K562 (cell line): Measurements from ENCODE around the gene PCSK2. TPM values are rescaled to one million over a fixed set of nuclear protein-coding genes. Genes with fewer than 3 reads are reported as not detected.

ENCODE experiments used
- CBX1 ChIP-seq: sonication (generic); IDR thresholded peaks from 2 replicates; pipeline ENCODE4 v1.6.1; 2016; ENCODE audit warnings: antibody characterized with exemption, low read depth, mild to moderate bottlenecking
- CEBPB ChIP-seq: fragments of 450-650 bp; IDR thresholded peaks from 2 replicates; pipeline ENCODE4 v1.6.1; 2016; ENCODE audit warnings: missing genetic modification characterization, missing compliant biosample characterization
- CREBBP ChIP-seq: IDR thresholded peaks from one replicate; pipeline ENCODE4 v1.6.1; 2012; ENCODE audit warnings: low read depth, mild to moderate bottlenecking, control low read depth, inconsistent platforms, low read length
- GATA2 ChIP-seq: sonication (generic); formaldehyde crosslinking; IDR thresholded peaks from 2 replicates; pipeline ENCODE4 v1.4.0; 2020; ENCODE audit warnings: mild to moderate bottlenecking, missing genetic modification reagents
- MCM2 ChIP-seq: fragments of 450-650 bp; IDR thresholded peaks from 2 replicates; pipeline ENCODE4 v1.6.1; 2017; ENCODE audit warnings: low read depth, mild to moderate bottlenecking
- NCOA1 ChIP-seq: fragments of 450-650 bp; IDR thresholded peaks from 2 replicates; pipeline ENCODE4 v1.6.1; 2016; ENCODE audit warnings: low read depth
- NFE2L1 ChIP-seq: fragments of 450-650 bp; IDR thresholded peaks from 2 replicates; pipeline ENCODE4 v1.6.1; 2016; ENCODE audit warnings: missing genetic modification characterization, low read depth, mild to moderate bottlenecking, missing compliant biosample characterization, moderate library complexity, borderline replicate concordance
- NFYB ChIP-seq: IDR thresholded peaks from 2 replicates; pipeline ENCODE4 v1.6.1; 2011; ENCODE audit warnings: mild to moderate bottlenecking, moderate library complexity; ENCODE audit not compliant: insufficient read length; ENCODE audit errors: extremely low read depth
- NR2C1 ChIP-seq, 2 experiments: fragments of 450-650 bp; IDR thresholded peaks; 2 replicates each; pipeline ENCODE4 v1.6.1; 2017; ENCODE audit warnings: mild to moderate bottlenecking in 2 of 2, antibody characterized with exemption in 1 of 2, inconsistent platforms in 1 of 2, missing compliant biosample characterization in 1 of 2, missing genetic modification characterization in 1 of 2
- OTX1 ChIP-seq: fragments of 450-650 bp; formaldehyde crosslinking; IDR thresholded peaks from 2 replicates; pipeline ENCODE4 v1.4.0; 2022; ENCODE audit warnings: mild to moderate bottlenecking
- SIX5 ChIP-seq, 2 experiments: IDR thresholded peaks; 2 replicates each; pipeline ENCODE4 v1.6.1; 2011; ENCODE audit warnings: low read length in 2 of 2, borderline replicate concordance in 1 of 2, low read depth in 1 of 2, mild to moderate bottlenecking in 1 of 2, moderate library complexity in 1 of 2; ENCODE audit not compliant: insufficient read depth in 1 of 2
- SMAD2 ChIP-seq: fragments of 150-350 bp; IDR thresholded peaks from 2 replicates; pipeline ENCODE4 v1.6.1; 2014; ENCODE audit warnings: low read depth, mild to moderate bottlenecking, low read length
- TEAD2 ChIP-seq: fragments of 450-650 bp; IDR thresholded peaks from 2 replicates; pipeline ENCODE4 v1.6.1; 2016; ENCODE audit warnings: missing genetic modification characterization, control low read depth, missing compliant biosample characterization
- ZNF12 ChIP-seq: sonication (generic); formaldehyde crosslinking; IDR thresholded peaks from 2 replicates; pipeline ENCODE4 v1.4.0; 2020; ENCODE audit warnings: mild to moderate bottlenecking, missing genetic modification reagents
- ZNF133 ChIP-seq: fragments of 250-450 bp; sonication (Bioruptor Pico); IDR thresholded peaks from 2 replicates; pipeline ENCODE4 v1.4.0; 2020; ENCODE audit warnings: mild to moderate bottlenecking
- ZNF143 ChIP-seq: sonication (generic); formaldehyde crosslinking; IDR thresholded peaks from 2 replicates; pipeline ENCODE4 v1.9.0; 2022; ENCODE audit warnings: mild to moderate bottlenecking, missing genetic modification reagents
- ZNF584 ChIP-seq: fragments of 200-800 bp; sonication (Bioruptor generic); IDR thresholded peaks from 2 replicates; pipeline ENCODE4 v1.6.1; 2016; ENCODE audit warnings: low read depth, mild to moderate bottlenecking, missing genetic modification characterization, missing compliant biosample characterization
- polyA plus RNA-seq, 8 experiments: library from polyadenylated mRNA; depleted of rRNA in 4 of 8; stranded (reverse) in 5 of 8; unstranded in 3 of 8; fragments of >200 nt; fragmentation: Nextera tagmentation in 2 of 8; fragmentation: Illumina TruSeq in 1 of 8; extraction: Ambion mirVana in 2 of 8; extraction: Trizol in 1 of 8; gene quantifications; 2 replicates each; pipeline versions ENCODE4 v1.2.1 to v1.2.3, GENCODE V29; 2011 to 2014; ENCODE audit warnings: inconsistent platforms in 1 of 8, missing spikeins in 1 of 8
- total RNA-seq, 7 experiments: library from RNA; depleted of rRNA in 6 of 7; stranded (reverse); fragments of >200 nt in 6 of 7; fragmentation: Illumina TruSeq in 2 of 7; extraction: Trizol in 2 of 7; gene quantifications; 2 replicates each; pipeline versions ENCODE4 v1.2.1 to v1.2.3, GENCODE V29; 2011 to 2021; ENCODE audit warnings: low replicate concordance in 1 of 7
- TF ChIP-seq, protein P1 (sequence below): sonication (generic); formaldehyde crosslinking; IDR thresholded peaks from 2 replicates; pipeline ENCODE4 v1.9.0; 2022; ENCODE audit warnings: mild to moderate bottlenecking, missing genetic modification reagents
- TF ChIP-seq, protein P2 (sequence below): sonication (generic); formaldehyde crosslinking; IDR thresholded peaks from 2 replicates; pipeline ENCODE4 v1.9.0; 2022; ENCODE audit warnings: mild to moderate bottlenecking, missing genetic modification reagents
- TF ChIP-seq, protein P3 (sequence below): fragments of 450-650 bp; IDR thresholded peaks from 2 replicates; pipeline ENCODE4 v1.6.1; 2016; ENCODE audit warnings: missing biosample characterization, missing genetic modification characterization

Gene PCSK2
- total and polyA plus RNA-seq, 9 of the 15 experiments (the other 6 are each of a cell fraction or from before 2014, with no cell fraction given): 0.04 to 0.07 (median 0.05) TPM; not detected in 6

- TF ChIP-seq, protein P1, sequence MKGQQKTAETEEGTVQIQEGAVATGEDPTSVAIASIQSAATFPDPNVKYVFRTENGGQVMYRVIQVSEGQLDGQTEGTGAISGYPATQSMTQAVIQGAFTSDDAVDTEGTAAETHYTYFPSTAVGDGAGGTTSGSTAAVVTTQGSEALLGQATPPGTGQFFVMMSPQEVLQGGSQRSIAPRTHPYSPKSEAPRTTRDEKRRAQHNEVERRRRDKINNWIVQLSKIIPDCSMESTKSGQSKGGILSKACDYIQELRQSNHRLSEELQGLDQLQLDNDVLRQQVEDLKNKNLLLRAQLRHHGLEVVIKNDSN (CRISPR knock-in tag): peak; percentile 92
- no peak for TF ChIP-seq NFE2L1 (tag)
- TF ChIP-seq CBX1: no peak
- TF ChIP-seq ZNF133 (CRISPR knock-in tag): no peak
- peak; percentile 42 to 51; a peak in 2 of 4 replicates for TF ChIP-seq SIX5 (IDR thresholded peaks at IDR 0.05; ENCODE audit: borderline replicate concordance in 1 of 2, insufficient read depth in 1 of 2, low read depth in 1 of 2, low read length in 2 of 2)
- TF ChIP-seq NCOA1: no peak
- TF ChIP-seq, protein P2, sequence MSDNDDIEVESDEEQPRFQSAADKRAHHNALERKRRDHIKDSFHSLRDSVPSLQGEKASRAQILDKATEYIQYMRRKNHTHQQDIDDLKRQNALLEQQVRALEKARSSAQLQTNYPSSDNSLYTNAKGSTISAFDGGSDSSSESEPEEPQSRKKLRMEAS (CRISPR knock-in tag): no peak
- TF ChIP-seq TEAD2: no peak
- peak; percentile 68 for TF ChIP-seq ZNF143 (CRISPR knock-in tag)
- TF ChIP-seq NR2C1 (IDR thresholded peaks at IDR 0.05): no peak
- TF ChIP-seq NR2C1 (tag; IDR thresholded peaks at IDR 0.05): no peak
- no peak for TF ChIP-seq SMAD2
- TF ChIP-seq MCM2: no peak
- TF ChIP-seq GATA2: no peak
- TF ChIP-seq NFYB: peak; percentile 9
- no peak for TF ChIP-seq CEBPB (tag)
- TF ChIP-seq, protein P3, sequence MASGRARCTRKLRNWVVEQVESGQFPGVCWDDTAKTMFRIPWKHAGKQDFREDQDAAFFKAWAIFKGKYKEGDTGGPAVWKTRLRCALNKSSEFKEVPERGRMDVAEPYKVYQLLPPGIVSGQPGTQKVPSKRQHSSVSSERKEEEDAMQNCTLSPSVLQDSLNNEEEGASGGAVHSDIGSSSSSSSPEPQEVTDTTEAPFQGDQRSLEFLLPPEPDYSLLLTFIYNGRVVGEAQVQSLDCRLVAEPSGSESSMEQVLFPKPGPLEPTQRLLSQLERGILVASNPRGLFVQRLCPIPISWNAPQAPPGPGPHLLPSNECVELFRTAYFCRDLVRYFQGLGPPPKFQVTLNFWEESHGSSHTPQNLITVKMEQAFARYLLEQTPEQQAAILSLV (tag): no peak
- TF ChIP-seq CREBBP: no peak
- TF ChIP-seq OTX1: no peak
- no peak for TF ChIP-seq ZNF584 (CRISPR knock-in tag)
- TF ChIP-seq ZNF12: no peak
These were observed 298.8 kb downstream of the PCSK2 start (continued) for GRCh38 chr20:17525650-17526049.
